Kidney (tissue), 14 donors: ENCODE data around the gene ITGB5. TPM values are rescaled to one million over a fixed set of nuclear protein-coding genes. Genes with fewer than 3 reads are reported as not detected.

Source experiments
- DNase-seq, 5 donors: peaks; one replicate each; pipeline ENCODE4 v3.0.0-alpha.2; 2013 to 2020
- FAIRE-seq: peaks from 2 replicates; lab custom pipeline; 2012; peaks lifted over from hg19 to GRCh38; lab: Jason Lieb, UNC
- H3K27ac ChIP-seq, 2 donors: one replicate each; pipeline ENCODE4 v1.7.0; 2013; ENCODE audit warnings: low read depth in 2 of 2, low read length in 2 of 2, inconsistent platforms in 1 of 2
- H3K27me3 ChIP-seq: one replicate; pipeline ENCODE4 v1.7.1; 2013; ENCODE audit warnings: low read length, inconsistent platforms; ENCODE audit not compliant: control insufficient read depth, insufficient read depth
- H3K36me3 ChIP-seq, 3 donors: one replicate each; pipeline versions ENCODE4 v1.7.0 to v1.7.1; 2013; ENCODE audit warnings: low read length in 3 of 3, control low read depth in 1 of 3, inconsistent platforms in 1 of 3; ENCODE audit not compliant: insufficient read depth in 3 of 3, control insufficient read depth in 2 of 3
- H3K4me1 ChIP-seq, 3 donors: one replicate each; pipeline versions ENCODE4 v1.7.0 to v1.7.1; 2013; ENCODE audit warnings: low read length in 3 of 3, inconsistent platforms in 1 of 3, low read depth in 1 of 3; ENCODE audit not compliant: control insufficient read depth in 2 of 3, insufficient read depth in 2 of 3
- H3K4me3 ChIP-seq, 3 donors: one replicate each; pipeline versions ENCODE4 v1.7.0 to v1.8.1; 2013; ENCODE audit warnings: low read length in 3 of 3, control low read depth in 1 of 3, inconsistent platforms in 1 of 3
- H3K9ac ChIP-seq, 3 donors: one replicate each; pipeline versions ENCODE4 v1.7.0 to v1.7.1; 2013; ENCODE audit warnings: low read length in 3 of 3, control low read depth in 1 of 3, inconsistent platforms in 1 of 3
- H3K9me3 ChIP-seq, 3 donors: one replicate each; pipeline versions ENCODE4 v1.7.0 to v1.7.1; 2013; ENCODE audit warnings: low read length in 3 of 3, control low read depth in 1 of 3, inconsistent platforms in 1 of 3; ENCODE audit not compliant: control insufficient read depth in 2 of 3, insufficient read depth in 1 of 3
- intact Hi-C: fragments of 100-400 bp; cut with DNase I; formaldehyde crosslinking; loops from one replicate; pipeline ENCODE4 v1.11.1; 2022
- polyA plus RNA-seq: library from polyadenylated mRNA; stranded (reverse); fragments of 350-450 nt; fragmentation: Illumina TruSeq; extraction: RNeasy Lipid Tissue Mini Kit (QIAGEN cat#74804); gene quantifications from one replicate; pipeline ENCODE4 v1.2.3, GENCODE V29; 2014; ENCODE audit warnings: low read depth, low replicate concordance; ENCODE audit not compliant: insufficient read depth
- total RNA-seq: library from RNA; stranded (reverse); fragmentation: NEBNext Ultra II Directional; extraction: Animal tissue kit (Norgen Biotek cat#: 25700); gene quantifications from one replicate; pipeline ENCODE4 v1.2.1, GENCODE V29; 2021
- TF ChIP-seq, protein P1 (sequence below): IDR thresholded peaks from 3 replicates; pipeline ENCODE4 v1.5.1; 2012; ENCODE audit warnings: mild to moderate bottlenecking, moderate library complexity, borderline replicate concordance; ENCODE audit not compliant: insufficient read depth; ENCODE audit errors: extremely low read depth
- donor health status: control.
- donor health status: control.
- donor health status: control.
- donor health status: control.
- donor health status: control.
- donor health status: DM: yes; HTN: yes; CAD: no.
- donor health status: Normal renal cell carcinoma (clear cell type).

Gene ITGB5
- total and polyA plus RNA-seq, 2 donors from 2014 or later, result 115 TPM

DNA sequence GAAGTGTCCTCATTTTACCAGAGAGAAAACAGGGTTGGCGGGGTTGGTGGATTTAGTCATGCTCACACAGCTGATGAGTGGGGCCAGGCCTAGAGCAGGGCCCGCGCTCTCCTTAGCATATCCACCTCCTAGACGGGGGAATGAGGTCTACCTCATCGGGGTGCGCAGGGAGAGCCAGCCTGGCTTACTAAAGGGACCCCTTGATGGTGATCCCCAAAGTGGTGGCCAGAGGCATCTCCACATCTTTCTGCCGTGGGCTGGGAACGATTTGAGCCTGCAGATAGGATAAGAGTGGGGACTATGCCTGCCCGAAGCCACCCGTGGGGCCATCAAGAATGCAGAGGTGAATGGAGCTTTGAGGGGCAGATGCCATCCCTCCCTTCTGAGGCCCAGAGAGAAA is 87.5 kb downstream of the ITGB5 start:
- DNase-seq, result no peak
- H3K4me3 ChIP-seq, result no peak overlapping the region
- H3K9ac ChIP-seq, result peak overlapping the region in 1 of 3 donors; percentile 68
- H3K4me1 ChIP-seq, result peaks cover 0 to 27% (median 21%) of the 10 kb centered on the region in 3 donors
- H3K36me3 ChIP-seq, result peaks cover 0 to 19% (median 15%) of the 10 kb centered on the region in 3 donors
- no peaks in the 10 kb centered on the region for H3K27me3 ChIP-seq
- H3K9me3 ChIP-seq, result no peaks in the 10 kb centered on the region
- FAIRE-seq, result no peak
- H3K27ac ChIP-seq, result peak overlapping the region; percentile 87 to 94
- TF ChIP-seq, protein P1, sequence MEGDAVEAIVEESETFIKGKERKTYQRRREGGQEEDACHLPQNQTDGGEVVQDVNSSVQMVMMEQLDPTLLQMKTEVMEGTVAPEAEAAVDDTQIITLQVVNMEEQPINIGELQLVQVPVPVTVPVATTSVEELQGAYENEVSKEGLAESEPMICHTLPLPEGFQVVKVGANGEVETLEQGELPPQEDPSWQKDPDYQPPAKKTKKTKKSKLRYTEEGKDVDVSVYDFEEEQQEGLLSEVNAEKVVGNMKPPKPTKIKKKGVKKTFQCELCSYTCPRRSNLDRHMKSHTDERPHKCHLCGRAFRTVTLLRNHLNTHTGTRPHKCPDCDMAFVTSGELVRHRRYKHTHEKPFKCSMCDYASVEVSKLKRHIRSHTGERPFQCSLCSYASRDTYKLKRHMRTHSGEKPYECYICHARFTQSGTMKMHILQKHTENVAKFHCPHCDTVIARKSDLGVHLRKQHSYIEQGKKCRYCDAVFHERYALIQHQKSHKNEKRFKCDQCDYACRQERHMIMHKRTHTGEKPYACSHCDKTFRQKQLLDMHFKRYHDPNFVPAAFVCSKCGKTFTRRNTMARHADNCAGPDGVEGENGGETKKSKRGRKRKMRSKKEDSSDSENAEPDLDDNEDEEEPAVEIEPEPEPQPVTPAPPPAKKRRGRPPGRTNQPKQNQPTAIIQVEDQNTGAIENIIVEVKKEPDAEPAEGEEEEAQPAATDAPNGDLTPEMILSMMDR, result no peak
- intact Hi-C loops, result no loop called here

DNA sequence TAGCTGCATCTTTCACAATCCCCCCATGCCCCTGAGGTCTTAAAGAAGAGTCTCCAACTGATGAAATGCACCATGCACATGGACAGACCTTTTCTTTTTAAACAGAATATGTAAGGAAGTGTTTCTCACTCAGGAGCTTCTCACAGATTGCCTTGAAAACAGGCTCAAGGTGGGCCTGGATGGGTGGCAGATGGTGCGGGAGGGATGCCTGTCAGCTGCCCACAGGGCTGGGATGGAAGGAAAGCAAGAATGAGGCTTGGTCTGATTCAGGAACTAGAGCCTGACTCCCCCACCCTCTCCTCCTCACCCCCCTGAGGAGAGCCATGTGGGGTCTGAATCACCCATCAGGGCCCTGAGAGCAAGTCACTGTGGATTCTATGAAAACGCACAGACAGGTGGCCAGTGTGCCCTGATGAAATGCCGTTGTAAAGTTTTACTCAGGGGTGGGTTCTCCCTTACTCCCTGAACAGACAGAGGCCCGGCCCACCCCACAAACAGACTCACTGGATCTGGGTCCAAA is 89.7 kb downstream of the ITGB5 start:
- H3K9ac ChIP-seq, result no peak overlapping the region
- H3K4me3 ChIP-seq, result no peak overlapping the region
- no peaks in the 10 kb centered on the region for H3K9me3 ChIP-seq
- H3K27ac ChIP-seq, result no peak overlapping the region
- H3K27me3 ChIP-seq, result no peaks in the 10 kb centered on the region
- peaks cover 0 to 29% (median 21%) of the 10 kb centered on the region in 3 donors for H3K4me1 ChIP-seq
- TF ChIP-seq, protein P1, result no peak
- H3K36me3 ChIP-seq, result peaks cover 0 to 17% (median 11%) of the 10 kb centered on the region in 3 donors
- no peak for FAIRE-seq
- intact Hi-C loops, result no loop called here
- DNase-seq, result no peak

DNA sequence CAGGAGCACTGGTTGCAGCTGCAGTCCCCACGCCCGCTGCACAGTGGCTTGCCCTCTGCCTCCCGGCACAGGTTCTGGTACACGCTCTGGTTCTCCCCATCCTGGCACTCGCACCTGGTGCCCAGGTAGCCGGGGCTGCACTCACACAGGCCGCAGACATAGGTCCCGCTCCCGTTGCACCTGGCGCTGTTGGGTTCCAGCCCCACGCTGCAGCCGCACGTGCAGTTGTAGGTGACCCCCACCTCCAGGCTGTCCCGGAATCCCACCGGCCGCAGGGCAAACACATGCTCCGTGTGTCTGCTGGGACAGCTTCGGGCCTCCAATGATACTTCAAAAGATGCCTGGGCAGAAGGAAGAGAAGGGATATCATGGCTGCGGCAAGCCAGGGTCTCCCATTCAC is 90.7 kb downstream of the ITGB5 start:
- H3K4me1 ChIP-seq, result peaks cover 0 to 28% (median 25%) of the 10 kb centered on the region in 3 donors
- no peak overlapping the region for H3K27ac ChIP-seq
- H3K9me3 ChIP-seq, result no peaks in the 10 kb centered on the region
- no peaks in the 10 kb centered on the region for H3K27me3 ChIP-seq
- FAIRE-seq (no peak), DNase-seq (no peak)
- TF ChIP-seq, protein P1, result no peak
- H3K36me3 ChIP-seq, result peaks cover 0 to 17% (median 13%) of the 10 kb centered on the region in 3 donors
- H3K9ac ChIP-seq, result no peak overlapping the region
- no peak overlapping the region for H3K4me3 ChIP-seq
- intact Hi-C loops, result no loop called here
